Activated T-cell treated with anti-CD3 and anti-CD28 coated beads for 4 hours (primary cell): ENCODE measurements around the gene SLC9A3.

Experiments used
- DNase-seq: peaks from one replicate; pipeline ENCODE4 v3.0.0-alpha.2; 2020

Gene SLC9A3

DNA sequence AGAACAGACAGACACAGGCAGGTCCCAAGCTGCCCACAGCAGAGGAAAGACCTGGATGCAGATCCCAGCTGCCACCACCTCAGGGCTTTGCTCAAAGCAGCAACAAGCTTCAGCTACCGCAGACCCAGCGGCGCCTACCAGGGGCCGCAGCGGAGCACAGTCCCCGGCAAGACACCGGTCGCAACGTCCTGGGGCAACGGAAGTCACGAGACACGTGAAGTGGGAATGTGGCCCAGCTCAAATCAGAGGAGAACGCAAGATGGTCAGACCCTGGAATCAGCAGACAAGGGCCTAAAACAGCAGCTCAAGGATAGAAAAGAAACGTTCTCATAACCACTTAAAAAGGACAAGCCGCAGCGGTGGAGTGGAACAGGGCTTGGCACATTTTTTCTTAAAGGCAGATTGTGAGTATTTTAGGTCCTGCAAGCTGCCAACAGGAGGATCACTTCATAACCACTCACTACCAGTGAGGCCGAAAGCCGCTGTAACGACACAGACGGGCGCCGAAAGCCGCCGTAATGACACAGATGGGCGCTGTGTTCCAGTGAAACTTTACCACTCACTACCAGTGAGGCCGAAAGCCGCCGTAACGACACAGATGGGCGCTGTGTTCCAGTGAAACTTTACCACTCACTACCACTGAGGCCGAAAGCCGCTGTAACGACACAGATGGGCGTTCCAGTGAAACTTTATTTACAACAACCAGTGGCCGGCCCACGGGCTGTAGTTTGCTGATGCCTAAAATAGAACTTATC lies 21.7 kb downstream of the SLC9A3 start:
- no peak for DNase-seq

DNA sequence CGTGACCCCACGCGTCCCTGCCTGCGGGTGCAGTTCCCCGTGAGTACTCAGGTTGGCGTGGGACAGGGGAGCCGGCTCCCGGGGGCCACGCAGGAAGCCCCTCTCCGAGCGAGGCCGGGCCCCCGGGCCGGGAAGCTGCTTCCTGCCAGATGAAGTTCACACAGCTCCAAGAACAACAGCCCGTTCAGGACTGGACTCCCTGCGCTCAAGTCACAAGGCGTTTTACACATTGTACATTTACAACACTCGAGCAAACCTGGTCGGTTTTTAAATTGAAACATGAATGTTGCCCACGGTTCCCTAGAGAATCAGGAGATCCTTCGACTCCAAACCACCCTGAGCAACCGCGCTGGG lies 22.4 kb downstream of the SLC9A3 start:
- no peak for DNase-seq

DNA sequence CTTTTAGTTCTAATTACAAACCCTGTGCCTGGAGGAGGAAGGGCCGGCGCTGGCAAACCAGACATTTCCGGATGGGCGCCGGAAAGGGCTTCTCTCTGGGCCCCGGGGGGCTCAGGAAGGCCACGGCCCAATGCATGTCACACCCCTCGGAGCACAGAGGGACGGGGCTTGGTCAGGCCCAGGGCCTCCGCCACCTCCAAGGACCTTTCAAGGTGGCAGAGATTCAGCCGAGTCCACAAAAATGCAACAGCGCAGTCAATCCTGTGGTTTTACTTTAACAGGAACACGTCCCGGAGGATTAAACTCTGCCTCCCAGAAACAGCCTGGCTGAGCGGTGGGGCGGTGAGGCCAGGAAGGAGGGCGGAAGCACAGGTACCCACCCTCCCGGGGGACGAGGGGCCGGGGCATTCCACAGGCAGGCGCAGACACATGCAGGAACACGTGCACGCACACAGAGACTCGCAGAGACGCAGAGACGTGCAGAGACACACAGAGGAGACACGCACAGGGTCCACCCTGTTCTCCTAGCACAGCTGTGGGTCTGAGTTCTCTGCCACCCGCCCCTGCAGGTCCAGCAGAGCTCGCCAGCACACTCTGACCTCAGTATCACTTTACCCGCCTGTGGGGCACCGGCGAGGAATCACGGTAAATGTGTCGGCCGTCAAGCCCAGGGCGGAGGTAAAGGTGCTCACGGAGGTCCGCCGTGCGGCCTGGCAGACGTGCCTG lies 23.0 kb downstream of the SLC9A3 start:
- DNase-seq: no peak

DNA sequence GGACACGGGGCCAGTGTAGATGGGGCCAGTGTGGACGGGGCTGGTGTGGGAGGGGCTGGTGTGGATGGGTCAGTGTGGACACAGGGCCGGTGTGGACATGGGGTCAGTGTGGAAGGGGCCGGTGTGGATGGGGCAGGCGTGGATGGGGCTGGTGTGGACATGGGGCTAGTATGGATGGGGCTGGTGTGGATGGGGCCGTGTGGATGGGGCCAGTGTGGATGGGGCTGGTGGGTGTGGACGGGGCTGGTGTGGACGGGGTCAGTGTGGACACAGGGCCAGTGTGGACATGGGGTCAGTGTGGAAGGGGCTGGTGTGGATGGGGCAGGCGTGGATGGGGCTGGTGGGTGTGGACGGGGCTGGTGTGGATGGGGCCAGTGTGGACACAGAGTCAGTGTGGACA lies 23.8 kb downstream of the SLC9A3 start:
- no peak for DNase-seq

DNA sequence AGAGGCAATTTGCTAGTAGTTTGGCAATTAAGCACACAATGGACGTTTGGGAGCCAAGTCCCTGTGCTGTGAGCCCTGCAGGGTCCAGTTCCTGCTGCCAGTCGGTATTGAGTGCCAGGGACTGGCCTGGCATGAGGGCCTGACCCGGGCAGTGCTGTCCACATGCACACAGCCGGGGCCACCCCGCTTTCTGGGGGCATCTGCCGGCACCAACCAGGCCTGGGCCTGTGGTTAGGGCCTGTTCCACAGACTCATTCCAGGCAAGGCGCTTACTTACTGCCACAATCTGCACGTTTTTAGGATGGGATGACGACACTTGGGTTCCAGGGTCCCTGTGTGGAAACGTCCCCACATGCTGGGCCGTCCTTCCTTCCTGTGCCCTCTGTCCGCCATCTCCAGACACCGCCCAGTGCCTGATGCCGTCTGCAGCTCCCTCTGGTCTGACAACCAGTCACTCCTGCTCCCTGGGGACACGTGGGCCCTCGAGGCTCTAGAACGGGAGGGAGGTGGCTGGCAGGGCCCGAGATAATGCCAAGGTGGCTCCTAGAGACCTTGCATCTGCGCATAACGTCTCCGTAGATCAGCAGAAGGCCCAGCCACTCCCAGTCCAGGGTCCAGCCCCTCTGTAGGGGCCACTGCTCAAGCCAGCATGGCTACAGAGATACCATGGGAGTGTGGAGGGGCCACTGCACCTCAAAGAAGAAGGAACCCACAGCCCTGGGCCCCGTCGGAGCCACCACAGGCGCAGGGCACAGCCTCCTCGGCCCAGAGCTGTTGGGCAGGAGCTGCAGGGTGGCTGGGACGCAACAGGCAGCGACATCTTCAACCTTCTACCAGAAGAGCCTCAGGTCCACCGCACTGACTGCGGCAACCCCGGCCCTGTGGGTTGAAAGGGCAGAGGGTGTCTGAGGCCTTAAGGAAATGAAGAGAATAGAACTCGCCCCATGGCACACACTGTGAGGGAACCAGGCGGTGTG lies 24.7 kb downstream of the SLC9A3 start:
- DNase-seq: no peak

DNA sequence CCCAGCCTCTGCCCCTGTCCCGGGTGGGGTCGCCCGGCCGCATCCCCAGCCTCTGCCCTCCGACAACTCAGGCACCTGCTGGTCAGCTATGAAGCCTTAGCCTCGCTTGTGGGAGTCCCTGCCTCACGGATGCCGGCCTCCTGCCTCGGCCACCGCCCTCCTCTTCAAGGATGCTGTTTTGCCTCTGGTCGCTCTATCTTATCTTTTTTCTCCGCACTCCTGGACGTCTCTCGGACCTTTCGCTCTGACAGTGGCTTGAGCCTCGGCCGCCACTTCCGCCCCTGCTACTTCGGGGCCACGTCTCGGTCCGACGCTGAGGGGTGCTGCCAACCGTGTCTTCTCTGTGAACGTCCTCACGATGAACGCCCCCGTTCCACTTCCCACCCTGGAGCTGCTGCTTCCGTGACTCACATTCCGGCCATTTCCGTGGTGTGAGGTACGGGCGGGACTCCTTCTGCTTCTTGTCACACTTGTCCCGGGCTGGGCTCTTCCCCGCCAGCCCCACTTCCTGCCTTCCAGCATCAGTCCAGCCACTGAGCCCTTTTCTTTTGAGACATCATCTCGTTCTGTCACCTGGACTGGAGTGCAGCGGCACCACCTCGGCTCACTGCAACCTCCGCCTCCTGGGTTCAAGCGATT lies 26.3 kb downstream of the SLC9A3 start:
- no peak for DNase-seq

DNA sequence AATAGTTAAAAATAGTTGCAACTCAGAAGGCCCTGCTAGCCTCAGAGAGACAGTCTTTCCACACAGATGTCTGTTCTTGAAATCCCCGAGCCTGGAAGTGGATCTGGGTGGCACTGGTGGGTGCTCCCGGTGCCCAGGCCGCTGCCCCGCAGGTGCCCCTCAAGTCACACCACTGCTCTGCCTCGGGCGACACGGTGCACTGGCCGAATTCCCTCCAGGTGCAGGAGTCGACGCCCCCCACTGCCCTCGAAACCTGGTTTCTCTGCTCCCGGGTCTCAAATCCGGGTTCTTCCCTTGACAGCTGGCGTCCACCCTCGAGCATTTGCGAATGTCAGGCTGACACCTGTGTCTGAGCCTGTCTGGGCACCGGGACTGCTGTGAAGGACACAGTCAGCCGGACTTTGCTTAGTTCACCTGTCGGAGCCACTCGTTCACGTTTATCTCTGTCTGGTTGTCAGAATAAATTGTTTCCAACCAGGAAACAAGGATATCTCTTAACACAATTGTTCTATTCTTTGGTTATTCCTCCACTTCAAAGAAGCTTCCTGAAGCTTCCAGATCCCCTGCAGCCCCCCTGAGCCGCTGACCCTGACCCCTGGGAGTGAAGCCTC lies 27.1 kb downstream of the SLC9A3 start:
- no peak for DNase-seq

DNA sequence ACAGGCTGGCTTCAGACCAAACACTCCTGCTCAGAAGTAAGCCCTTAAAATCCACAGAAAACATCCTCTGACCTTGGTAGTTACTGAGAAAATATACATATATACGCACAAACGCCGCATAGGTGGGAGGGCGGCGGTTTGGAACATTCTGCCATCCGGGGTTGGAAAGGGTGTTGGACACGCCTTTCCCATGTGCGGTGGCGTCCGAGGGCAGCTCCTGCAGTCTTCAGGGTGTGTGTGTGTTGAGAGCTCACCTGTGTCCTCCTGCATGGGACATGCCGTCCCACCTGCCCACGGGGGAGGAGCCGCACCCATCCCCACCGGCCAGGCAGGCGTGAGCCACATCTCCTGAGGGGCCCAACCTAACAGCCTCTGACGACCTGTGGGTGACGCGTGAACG lies 28.2 kb downstream of the SLC9A3 start:
- DNase-seq: no peak

DNA sequence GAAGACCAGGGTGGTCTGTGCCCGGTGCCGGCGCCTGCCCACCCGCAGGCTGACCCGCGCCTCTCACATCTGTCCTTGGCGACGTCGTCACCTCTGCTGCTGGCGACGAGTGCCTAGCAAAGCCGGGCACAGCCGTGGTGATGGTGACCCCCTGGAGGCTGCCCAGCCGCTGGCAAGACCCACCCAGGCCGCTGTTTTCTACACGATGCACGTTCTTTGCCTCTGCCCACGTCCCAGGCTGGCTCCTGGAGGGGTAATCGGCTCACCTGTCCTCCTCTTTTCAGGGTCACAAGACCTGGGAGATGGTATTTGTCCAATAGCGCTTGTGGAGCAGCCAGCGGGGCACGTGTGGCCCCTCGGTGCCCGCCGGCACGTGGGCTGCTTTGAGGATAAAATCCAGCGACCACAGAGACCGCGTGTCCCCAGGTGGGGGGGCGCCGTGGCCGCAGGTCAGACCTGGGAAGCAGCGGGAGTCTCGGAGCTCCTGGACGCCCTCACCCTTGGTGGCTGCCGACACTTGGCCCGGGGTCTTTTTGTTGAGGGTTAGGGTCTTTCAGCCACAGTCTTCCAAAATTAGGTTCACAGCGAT lies 29.5 kb downstream of the SLC9A3 start:
- DNase-seq: no peak

DNA sequence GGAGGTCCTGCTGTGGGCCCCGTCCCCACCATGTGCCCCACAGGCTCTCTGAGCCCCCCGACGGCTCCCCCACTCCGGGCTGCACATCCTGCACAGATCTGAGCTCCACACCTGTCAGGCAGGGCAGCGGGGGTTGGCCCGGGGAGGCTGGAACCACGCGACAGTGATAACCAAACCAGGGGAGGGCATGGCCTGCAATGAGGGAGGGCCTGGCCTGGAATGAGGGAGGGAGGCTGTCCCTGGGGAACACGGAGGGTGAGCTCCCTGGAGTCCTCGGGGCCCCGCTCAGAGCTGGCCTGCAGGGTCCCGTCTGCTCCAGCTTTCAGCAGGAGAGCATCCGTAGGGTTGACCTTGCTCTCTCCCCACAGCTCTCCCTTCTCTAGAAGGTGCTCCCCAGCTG lies 30.5 kb downstream of the SLC9A3 start:
- DNase-seq: no peak

DNA sequence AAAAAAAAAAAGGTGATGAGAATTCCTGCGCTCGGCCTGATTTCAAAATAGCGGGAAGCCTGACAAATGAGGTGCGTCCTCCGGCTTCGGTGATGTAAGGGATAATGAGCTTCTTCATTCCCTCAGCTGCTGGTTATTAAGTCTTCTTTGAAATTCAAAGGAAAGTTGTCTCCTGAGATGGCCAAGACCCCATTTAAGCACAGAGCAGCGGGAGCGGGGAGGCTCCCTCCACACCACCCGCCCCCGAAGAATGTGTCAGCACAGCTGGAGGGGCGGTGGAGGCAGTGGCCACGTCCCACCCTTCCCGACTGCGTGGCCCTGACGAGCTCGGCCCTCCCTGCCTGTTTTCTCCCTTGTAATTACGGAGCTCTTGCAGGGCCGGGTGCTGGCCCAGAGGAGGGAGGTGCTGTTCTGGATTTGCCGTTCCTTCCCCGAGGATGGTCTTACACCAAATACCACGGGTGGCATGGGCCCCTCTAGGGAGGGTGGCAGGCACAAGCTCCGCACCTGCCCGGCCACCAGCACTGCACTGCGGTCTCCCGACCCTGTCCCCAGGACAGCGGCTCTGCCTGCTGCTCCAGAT lies 31.0 kb downstream of the SLC9A3 start:
- DNase-seq: no peak

DNA sequence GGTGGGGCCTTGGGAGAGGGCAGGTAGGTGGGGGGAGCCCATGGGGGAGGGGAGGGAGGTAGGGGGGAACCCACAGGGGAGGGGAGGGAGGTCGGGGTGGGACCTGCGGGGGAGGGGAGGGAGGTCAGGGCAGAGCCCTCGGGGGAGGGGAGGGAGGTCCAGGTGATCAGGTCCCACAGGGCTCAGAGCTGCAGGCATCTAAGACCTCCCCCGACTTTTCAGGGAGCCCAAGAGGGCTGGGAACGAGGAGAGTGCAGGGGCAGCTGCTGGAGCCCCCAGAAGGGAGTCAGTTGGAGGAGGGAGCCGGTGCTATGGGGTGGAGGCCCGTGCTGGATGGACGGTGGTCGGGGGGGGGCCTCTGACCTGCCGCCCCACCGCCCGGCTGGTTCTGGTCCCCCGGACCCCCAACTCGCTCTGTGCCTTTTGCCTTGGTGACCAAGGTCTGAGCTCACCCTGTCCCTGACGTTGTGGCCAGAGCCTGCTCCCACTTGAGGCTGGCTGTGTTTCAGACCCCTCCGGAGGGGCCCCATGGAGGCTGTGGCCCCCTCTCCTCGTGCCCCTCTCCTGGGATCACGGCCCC lies 31.8 kb downstream of the SLC9A3 start:
- no peak for DNase-seq

DNA sequence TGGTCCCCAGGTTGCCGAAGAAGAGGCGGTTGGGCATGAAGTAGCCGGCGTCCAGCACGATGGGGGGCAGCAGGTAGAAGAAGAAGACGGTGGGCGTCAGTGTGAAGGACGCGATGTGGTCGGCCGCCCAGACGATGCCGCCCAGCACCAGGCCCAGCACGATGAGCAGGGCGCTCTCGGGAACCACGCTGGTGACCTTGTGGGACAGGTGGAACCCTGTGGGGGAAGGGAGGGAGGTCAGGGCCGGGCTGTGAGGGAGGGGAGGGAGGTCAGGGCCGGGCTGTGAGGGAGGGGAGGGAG lies 32.4 kb downstream of the SLC9A3 start:
- DNase-seq: no peak

DNA sequence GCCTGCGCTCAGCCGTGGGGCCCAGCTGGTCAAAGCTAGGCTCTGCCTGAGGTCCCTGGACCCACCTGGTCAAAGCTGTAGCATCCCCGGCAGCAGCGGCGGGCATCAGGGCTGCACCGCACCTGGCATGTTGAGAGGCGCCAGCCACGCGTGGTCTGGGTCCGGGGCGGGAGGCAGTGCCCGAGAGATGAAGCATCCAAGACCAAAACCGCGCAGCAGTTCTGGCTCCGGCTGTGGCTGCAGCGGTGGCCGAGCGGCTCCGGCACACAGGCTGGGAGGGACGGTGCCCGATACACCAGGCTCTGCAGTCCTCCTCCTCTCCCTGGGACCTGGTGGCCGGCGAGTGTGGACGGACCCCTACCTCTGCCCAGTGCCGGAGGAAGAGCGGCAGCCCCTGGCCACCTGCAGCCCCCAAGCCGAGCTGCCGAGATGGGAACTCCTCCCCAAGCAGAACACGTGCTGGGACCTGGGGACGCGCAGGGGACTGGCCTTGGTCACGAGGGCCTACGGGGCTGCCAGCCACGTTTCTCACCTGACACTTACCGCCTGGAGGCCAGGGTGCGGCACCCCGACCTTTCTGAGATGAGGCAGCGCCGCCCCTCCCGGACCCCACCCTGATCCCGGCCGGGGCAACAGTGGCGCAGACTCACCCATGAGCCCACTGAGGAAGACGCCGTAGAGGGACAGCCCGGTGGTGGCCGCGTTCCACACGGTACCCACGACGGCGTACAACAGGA lies 33.0 kb downstream of the SLC9A3 start:
- no peak for DNase-seq

DNA sequence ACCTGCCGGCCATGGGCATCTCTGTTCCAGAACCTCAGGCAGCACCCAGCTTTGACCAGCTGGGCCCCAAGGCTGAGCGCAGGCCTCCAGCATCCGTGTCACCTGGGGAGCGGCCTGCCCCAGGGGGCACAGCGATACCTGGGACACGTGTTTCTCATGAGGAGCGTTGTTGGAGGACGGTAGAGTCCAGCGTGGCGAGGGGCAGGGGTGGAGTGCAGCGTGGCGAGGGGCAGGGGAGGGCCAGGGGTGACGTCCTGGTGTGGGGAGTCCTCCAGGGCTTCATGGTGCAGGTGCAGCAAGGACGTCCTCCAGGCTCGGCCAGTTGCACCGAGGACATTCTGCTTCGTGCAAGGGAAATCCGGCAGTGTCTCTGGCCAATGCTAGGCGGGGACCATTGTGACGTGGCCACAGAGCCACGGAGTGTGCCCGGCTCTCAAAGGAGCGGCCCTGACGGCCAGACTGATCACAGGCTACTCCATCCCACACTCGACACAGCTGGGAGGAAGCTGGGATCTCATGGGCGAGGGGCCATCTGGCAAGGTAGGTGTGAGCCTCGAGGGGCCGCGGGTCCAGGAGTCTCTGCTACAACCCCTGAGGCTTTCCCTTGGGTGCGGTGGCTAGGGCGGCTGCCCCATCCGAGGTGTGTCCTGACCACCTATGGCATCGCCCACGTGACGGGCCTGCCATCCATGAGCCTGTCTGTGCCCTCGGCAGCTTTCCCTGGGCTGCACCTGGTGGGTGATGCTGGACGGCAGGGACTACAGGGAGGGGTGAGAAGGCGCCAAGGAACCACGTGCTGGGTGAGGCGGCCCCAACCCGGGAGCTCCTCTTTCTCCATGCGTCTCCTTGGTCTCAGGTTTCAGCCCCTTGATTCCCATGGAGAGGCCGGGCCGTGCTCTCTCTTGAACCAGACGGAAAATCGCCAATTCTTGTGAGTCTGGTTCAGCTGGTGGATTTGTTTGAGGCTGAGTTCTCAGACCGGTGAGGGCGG lies 33.8 kb downstream of the SLC9A3 start:
- DNase-seq: no peak

DNA sequence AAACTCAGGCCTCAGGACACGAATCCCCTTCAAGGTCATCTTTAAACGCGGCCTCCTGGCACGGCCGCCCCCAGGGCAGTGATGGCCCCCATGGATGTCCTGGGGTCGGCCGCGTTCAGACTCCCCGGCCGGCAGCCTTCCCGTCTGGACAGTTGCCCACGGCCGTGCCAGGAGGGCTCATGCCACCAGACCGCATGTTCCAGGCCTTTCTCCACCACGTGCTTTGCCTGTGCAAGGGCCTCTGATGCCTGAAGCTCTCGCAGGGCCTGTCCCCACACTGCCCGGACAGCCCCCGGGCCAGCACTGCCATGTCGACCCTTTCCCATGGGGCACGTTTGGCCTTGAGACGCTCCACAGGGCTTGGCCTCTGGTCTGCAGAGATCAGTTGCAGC lies 34.6 kb downstream of the SLC9A3 start:
- DNase-seq: no peak

DNA sequence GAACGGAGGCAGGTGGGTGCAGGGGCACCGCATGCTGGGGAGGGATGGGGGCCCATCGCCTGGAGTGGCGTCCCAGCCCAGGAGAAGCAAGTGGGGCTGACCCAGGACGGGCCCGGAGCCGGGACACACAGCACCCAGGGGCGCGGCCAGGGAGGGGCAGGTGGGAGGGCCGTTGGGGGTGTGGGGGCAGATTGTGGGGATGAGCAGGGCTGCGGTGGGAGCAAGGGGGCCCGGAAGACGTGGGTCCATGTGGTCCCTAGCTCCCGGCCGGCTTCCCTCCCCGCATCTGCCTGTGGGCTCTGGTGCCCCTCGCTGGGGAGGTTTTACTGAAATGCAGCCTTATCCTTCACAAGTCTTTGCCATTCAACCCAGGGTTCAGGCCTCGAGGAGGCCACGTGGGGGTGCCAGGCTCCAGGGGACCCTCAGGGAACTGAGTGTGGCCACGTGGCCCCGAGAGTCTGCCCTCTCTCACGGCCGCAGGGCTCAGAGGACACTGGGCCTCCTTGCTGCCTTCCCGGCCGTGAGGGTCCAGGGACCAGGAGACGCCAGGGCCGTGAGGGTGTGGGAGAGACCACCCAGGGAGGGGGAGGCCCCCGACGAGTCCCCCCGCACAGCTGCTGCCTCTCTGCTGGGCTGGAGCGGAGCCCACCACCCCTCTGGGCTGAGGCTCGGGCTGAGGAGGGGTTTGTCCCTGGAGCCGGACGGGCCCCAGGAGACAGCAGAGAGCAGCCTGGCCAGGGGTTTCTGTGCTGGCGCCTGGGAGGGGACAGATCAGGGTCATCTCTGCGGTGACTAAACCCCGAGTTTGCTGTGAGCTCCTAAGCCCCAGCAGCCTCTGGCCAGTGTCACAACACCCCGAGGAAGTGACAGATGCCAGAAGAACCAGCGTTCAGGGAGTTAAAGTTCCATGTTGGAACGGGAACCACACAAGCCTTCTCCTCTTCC lies 35.2 kb downstream of the SLC9A3 start:
- no peak for DNase-seq

DNA sequence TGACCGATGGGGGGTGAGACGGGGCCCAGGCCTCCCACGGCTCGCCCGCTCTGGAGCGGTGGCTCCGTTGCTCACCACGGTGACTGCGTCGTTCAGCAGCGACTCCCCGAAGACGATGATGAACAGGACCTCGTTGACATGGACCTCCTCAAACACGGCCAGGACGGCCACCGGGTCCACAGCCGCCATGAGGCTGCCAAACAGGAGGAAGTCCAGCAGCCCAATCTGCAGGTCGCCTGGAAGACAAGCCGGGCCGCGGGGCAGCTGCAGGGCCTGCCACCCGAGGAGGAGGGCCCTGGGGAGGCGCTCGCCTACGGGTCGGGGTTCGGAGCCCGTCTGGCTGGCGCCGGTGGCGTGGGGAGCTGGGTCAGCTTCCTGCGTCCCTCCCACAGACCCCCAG lies 36.0 kb downstream of the SLC9A3 start:
- DNase-seq: no peak
